Upper lobe of left lung (tissue), 4 donors: ENCODE results near the gene TRIM50.

Experiments used
- CTCF ChIP-seq, 6 experiments: fragments of 450-650 bp in 4 of 6; fragments of 200-600 bp in 2 of 6; sonication (generic) in 2 of 6; IDR thresholded peaks; one replicate each; pipeline ENCODE4 v1.5.1; 2016 to 2019; ENCODE audit warnings: antibody characterized with exemption in 6 of 6
- EP300 ChIP-seq, 4 donors: sonication (generic); formaldehyde crosslinking; IDR thresholded peaks; one replicate each; pipeline ENCODE4 v1.5.1; 2017; ENCODE audit warnings: antibody characterized with exemption in 4 of 4, control low read depth in 2 of 4
- POLR2A ChIP-seq, 4 donors: fragments of 450-650 bp; IDR thresholded peaks; one replicate each; pipeline ENCODE4 v1.5.1; 2016 to 2017; ENCODE audit warnings: antibody characterized with exemption in 4 of 4, mild to moderate bottlenecking in 2 of 4
- POLR2AphosphoS5 ChIP-seq, 2 donors: sonication (generic); formaldehyde crosslinking; IDR thresholded peaks; one replicate each; pipeline ENCODE4 v1.5.1; 2017; ENCODE audit warnings: antibody characterized with exemption in 2 of 2

- TF ChIP-seq CTCF (IDR thresholded peaks at IDR 0.05): no peak
- no peak for TF ChIP-seq POLR2A (IDR thresholded peaks at IDR 0.05)
- no peak for TF ChIP-seq EP300 (IDR thresholded peaks at IDR 0.05)
- TF ChIP-seq POLR2AphosphoS5 (IDR thresholded peaks at IDR 0.05): no peak
Observed at GRCh38 chr7:73359746-73360375, 32.0 kb upstream of the TRIM50 start.
